H1 (cell line): ENCODE data around the gene GNAI1. TPM values are rescaled to one million over a fixed set of nuclear protein-coding genes. Genes with fewer than 3 reads are reported as not detected.

Source experiments
- CTCF ChIA-PET: fragments of 300-600 bp; sonication (Branson Sonifier 250); formaldehyde crosslinking; loops from one replicate; lab custom pipeline; 2021; ENCODE audit not compliant: partially characterized antibody; lab: Charles Lee
- POLR2A ChIA-PET: fragments of 300-600 bp; sonication (Branson Sonifier 250); formaldehyde crosslinking; loops from one replicate; lab custom pipeline; 2021; ENCODE audit warnings: inconsistent platforms; ENCODE audit not compliant: partially characterized antibody; lab: Charles Lee
- DNase-seq, 2 experiments: peaks; one replicate each; pipeline versions ENCODE4 v3.0.0 to v3.0.0-alpha.2; 2010 to 2022; ENCODE audit warnings: low spot score in 2 of 2, low read depth in 1 of 2, mixed read lengths in 1 of 2
- FAIRE-seq: peaks from 2 replicates; lab custom pipeline; 2011; peaks lifted over from hg19 to GRCh38; lab: Jason Lieb, UNC
- H2AFZ ChIP-seq: 2 replicates; pipeline ENCODE4 v1.8.1; 2012; ENCODE audit warnings: low read length, inconsistent platforms
- H2AK5ac ChIP-seq: 2 replicates; pipeline ENCODE4 v1.6.1; 2013; ENCODE audit warnings: low read depth, low read length
- H2BK120ac ChIP-seq: replicated peaks from 2 replicates; pipeline ENCODE3; 2013; ENCODE audit warnings: low read depth, low read length, inconsistent platforms
- H2BK12ac ChIP-seq: 2 replicates; pipeline ENCODE4 v1.6.1; 2013; ENCODE audit warnings: low read depth, low read length
- H2BK15ac ChIP-seq: 2 replicates; pipeline ENCODE4 v1.6.1; 2013; ENCODE audit warnings: low read length
- H2BK20ac ChIP-seq: 2 replicates; pipeline ENCODE4 v1.6.1; 2013; ENCODE audit warnings: low read length
- H2BK5ac ChIP-seq: 2 replicates; pipeline ENCODE4 v1.6.1; 2013; ENCODE audit warnings: low read depth, low read length
- H3K14ac ChIP-seq: 2 replicates; pipeline ENCODE4 v1.6.1; 2013; ENCODE audit warnings: inconsistent platforms; ENCODE audit not compliant: insufficient read length
- H3K18ac ChIP-seq: 2 replicates; pipeline ENCODE4 v1.6.1; 2013; ENCODE audit warnings: low read length; ENCODE audit errors: extremely low read depth
- H3K23ac ChIP-seq: 2 replicates; pipeline ENCODE4 v1.6.1; 2013; ENCODE audit warnings: inconsistent platforms; ENCODE audit not compliant: insufficient read length
- H3K23me2 ChIP-seq: 2 replicates; pipeline ENCODE4 v1.6.1; 2013; ENCODE audit warnings: low read depth, low read length
- H3K27ac ChIP-seq: 2 replicates; pipeline ENCODE4 v1.6.1; 2011; ENCODE audit warnings: low read depth, low read length, inconsistent platforms
- H3K27me3 ChIP-seq, 4 experiments: replicated peaks in 1 of 4; 1 replicate in 1 of 4; 2 replicates in 3 of 4; pipeline versions ENCODE4 v1.6.1 to v1.8.1; 2011 to 2013; ENCODE audit warnings: low read length in 3 of 4, mild to moderate bottlenecking in 3 of 4, inconsistent platforms in 2 of 4, mixed read lengths in 2 of 4, moderate library complexity in 1 of 4; ENCODE audit not compliant: control insufficient read depth in 3 of 4, insufficient read depth in 3 of 4; ENCODE audit errors: extremely low read depth in 1 of 4
- H3K36me3 ChIP-seq, 4 experiments: 2 replicates each; pipeline versions ENCODE4 v1.6.1 to v1.8.1; 2011 to 2013; ENCODE audit warnings: mild to moderate bottlenecking in 4 of 4, low read length in 3 of 4, moderate library complexity in 2 of 4, control low read depth in 1 of 4, inconsistent platforms in 1 of 4; ENCODE audit not compliant: insufficient read depth in 4 of 4, control insufficient read depth in 2 of 4
- H3K4ac ChIP-seq: replicated peaks from 2 replicates; pipeline ENCODE3; 2013; ENCODE audit warnings: low read length, low read depth, mixed read lengths, inconsistent platforms; ENCODE audit not compliant: insufficient read length
- H3K4me1 ChIP-seq, 4 experiments: replicated peaks in 1 of 4; 1 replicate in 1 of 4; 2 replicates in 3 of 4; pipeline versions ENCODE4 v1.6.1 to v1.8.1; 2011 to 2013; ENCODE audit warnings: low read length in 3 of 4, inconsistent platforms in 2 of 4, mixed read lengths in 1 of 4; ENCODE audit not compliant: insufficient read depth in 4 of 4, control insufficient read depth in 3 of 4
- H3K4me2 ChIP-seq, 2 experiments: 2 replicates each; pipeline versions ENCODE4 v1.6.1 to v1.8.1; 2011 to 2013; ENCODE audit warnings: low read depth in 2 of 2, low read length in 2 of 2, control low read depth in 1 of 2, inconsistent platforms in 1 of 2, mild to moderate bottlenecking in 1 of 2; ENCODE audit not compliant: insufficient read depth in 1 of 2
- H3K4me3 ChIP-seq, 4 experiments: fragments of 200-600, 300-600 bp in 1 of 4; sonication (generic), shearing (Covaris generic), sonication (Bioruptor Twin) in 1 of 4; 2 replicates each; pipeline versions ENCODE4 v1.5.1 to v1.8.1; 2011 to 2016; ENCODE audit warnings: low read length in 4 of 4, low read depth in 3 of 4, control low read depth in 2 of 4, inconsistent platforms in 2 of 4, mild to moderate bottlenecking in 2 of 4, mixed read lengths in 1 of 4, moderate library complexity in 1 of 4; ENCODE audit not compliant: insufficient read depth in 2 of 4; ENCODE audit errors: extremely low read depth in 1 of 4
- H3K56ac ChIP-seq: replicated peaks from 2 replicates; pipeline ENCODE3; 2013; ENCODE audit warnings: low read depth, mild to moderate bottlenecking, mixed read lengths, low read length, inconsistent platforms; ENCODE audit not compliant: insufficient read length
- H3K79me1 ChIP-seq: 2 replicates; pipeline ENCODE4 v1.6.1; 2013; ENCODE audit warnings: low read depth, low read length, control low read depth
- H3K79me2 ChIP-seq, 2 experiments: 2 replicates each; pipeline versions ENCODE4 v1.6.1 to v1.8.1; 2012 to 2013; ENCODE audit warnings: low read length in 2 of 2, mild to moderate bottlenecking in 2 of 2, inconsistent platforms in 1 of 2; ENCODE audit not compliant: insufficient read depth in 2 of 2, control insufficient read depth in 1 of 2
- H3K9ac ChIP-seq, 4 experiments: replicated peaks in 1 of 4; 1 replicate in 1 of 4; 2 replicates in 3 of 4; pipeline versions ENCODE4 v1.6.1 to v1.8.1; 2011 to 2013; ENCODE audit warnings: low read depth in 3 of 4, low read length in 3 of 4, control low read depth in 2 of 4, mild to moderate bottlenecking in 2 of 4, moderate library complexity in 2 of 4, inconsistent platforms in 1 of 4; ENCODE audit errors: extremely low read depth in 1 of 4
- H3K9me3 ChIP-seq, 2 experiments: 2 replicates each; pipeline versions ENCODE4 v1.6.1 to v1.8.1; 2012 to 2013; ENCODE audit warnings: mild to moderate bottlenecking in 2 of 2, moderate library complexity in 2 of 2, control low read depth in 1 of 2, inconsistent platforms in 1 of 2, low read depth in 1 of 2, low read length in 1 of 2, mixed read lengths in 1 of 2; ENCODE audit not compliant: insufficient read depth in 2 of 2
- H4K20me1 ChIP-seq, 2 experiments: replicated peaks in 1 of 2; 2 replicates each; pipeline versions ENCODE3 to v1.8.1; 2011 to 2013; ENCODE audit warnings: inconsistent platforms in 2 of 2, low read length in 2 of 2, mild to moderate bottlenecking in 1 of 2; ENCODE audit not compliant: insufficient read depth in 2 of 2, control insufficient read depth in 1 of 2
- H4K5ac ChIP-seq: 2 replicates; pipeline ENCODE4 v1.6.1; 2013; ENCODE audit warnings: low read length, low read depth, mixed read lengths, inconsistent platforms; ENCODE audit not compliant: insufficient read length
- H4K8ac ChIP-seq: 2 replicates; pipeline ENCODE4 v1.8.0; 2013; ENCODE audit warnings: mild to moderate bottlenecking, moderate library complexity, low read length, inconsistent platforms; ENCODE audit not compliant: insufficient read depth; ENCODE audit errors: extremely low read depth
- H4K91ac ChIP-seq: replicated peaks from 2 replicates; pipeline ENCODE3; 2013; ENCODE audit warnings: low read length, mixed read lengths, inconsistent platforms; ENCODE audit not compliant: insufficient read length
- BACH1 ChIP-seq: IDR thresholded peaks from 2 replicates; pipeline ENCODE4 v1.6.1; 2012; ENCODE audit warnings: low read length, improper control_type of control experiment
- BCL11A ChIP-seq, 2 experiments: IDR thresholded peaks; one replicate each; pipeline ENCODE4 v1.6.1; 2011; ENCODE audit warnings: low read depth in 2 of 2, low read length in 2 of 2, mild to moderate bottlenecking in 2 of 2
- BRCA1 ChIP-seq: IDR thresholded peaks from 2 replicates; pipeline ENCODE4 v1.6.1; 2012; ENCODE audit warnings: low read depth, low read length, improper control_type of control experiment
- CHD1 ChIP-seq: IDR thresholded peaks from 2 replicates; pipeline ENCODE4 v1.6.1; 2012; ENCODE audit warnings: low read depth, low read length, improper control_type of control experiment
- CHD2 ChIP-seq: IDR thresholded peaks from 2 replicates; pipeline ENCODE4 v1.6.1; 2012; ENCODE audit warnings: low read length, improper control_type of control experiment
- CREB1 ChIP-seq: IDR thresholded peaks from 2 replicates; pipeline ENCODE4 v1.6.1; 2012; ENCODE audit warnings: inconsistent platforms
- HDAC6 ChIP-seq: IDR thresholded peaks from one replicate; pipeline ENCODE4 v1.7.1; 2012; ENCODE audit warnings: low read depth, mild to moderate bottlenecking, inconsistent platforms, low read length, moderate library complexity
- POLR2AphosphoS5 ChIP-seq: IDR thresholded peaks from 2 replicates; pipeline ENCODE4 v1.6.1; 2011; ENCODE audit warnings: low read depth, low read length
- RBBP5 ChIP-seq: IDR thresholded peaks from 2 replicates; pipeline ENCODE4 v1.7.1; 2012; ENCODE audit warnings: low read depth, mild to moderate bottlenecking, inconsistent platforms, low read length, moderate library complexity, borderline replicate concordance
- SP2 ChIP-seq: IDR thresholded peaks from 2 replicates; pipeline ENCODE4 v1.6.1; 2012; ENCODE audit warnings: mild to moderate bottlenecking, low read length, inconsistent platforms
- TAF7 ChIP-seq: optimal IDR thresholded peaks from 2 replicates; pipeline ENCODE3; 2011; ENCODE audit warnings: low read depth, mild to moderate bottlenecking, inconsistent platforms, low read length, moderate library complexity, borderline replicate concordance
- ZNF274 ChIP-seq: IDR thresholded peaks from 2 replicates; pipeline ENCODE4 v1.7.0; 2012; ENCODE audit warnings: low read length, borderline replicate concordance; ENCODE audit errors: extremely low read depth
- WGBS, 2 experiments: shearing (Covaris generic) in 1 of 2; methylation state at CpG; one replicate each; pipeline versions ENCODE4 v1.1.6 to v1.1.7; 2013 to 2015; ENCODE audit warnings: low lambda C conversion rate in 2 of 2, mixed read lengths in 2 of 2, inconsistent platforms in 1 of 2, low coverage in 1 of 2, missing lambda C conversion rate in 1 of 2; ENCODE audit not compliant: insufficient replicate concordance in 2 of 2, insufficient coverage in 1 of 2, insufficient read length in 1 of 2; ENCODE audit errors: extremely low coverage in 1 of 2, missing lambda C conversion rate in 1 of 2; 5-methylcytosine and 5-hydroxymethylcytosine counted together
- polyA plus RNA-seq, 7 experiments: library from polyadenylated mRNA; depleted of rRNA in 3 of 7; stranded (reverse) in 5 of 7; unstranded in 2 of 7; fragments of >200 nt in 5 of 7; fragments of 200-250 nt in 2 of 7; gene quantifications; 1 replicate in 5 of 7; 2 replicates in 1 of 7; 4 replicates in 1 of 7; pipeline versions ENCODE4 v1.2.1 to v1.2.3, GENCODE V29; 2011 to 2013; ENCODE audit warnings: missing spikeins in 2 of 7, mixed read lengths in 2 of 7
- total RNA-seq: library from RNA; stranded (reverse); fragmentation: NEBNext Ultra II Directional; extraction: Animal tissue kit (Norgen Biotek cat#: 25700); gene quantifications from 2 replicates; pipeline ENCODE4 v1.2.1, GENCODE V29; 2021
- TF ChIP-seq, protein P1 (sequence below): IDR thresholded peaks from 2 replicates; pipeline ENCODE4 v1.6.1; 2011; ENCODE audit warnings: low read length, improper control_type of control experiment

The GNAI1 gene
- total and polyA plus RNA-seq, 2 of the 8 experiments (the other 6 are each of a cell fraction or from before 2014, with no cell fraction given) = 8.0 to 29.5 TPM

DNA sequence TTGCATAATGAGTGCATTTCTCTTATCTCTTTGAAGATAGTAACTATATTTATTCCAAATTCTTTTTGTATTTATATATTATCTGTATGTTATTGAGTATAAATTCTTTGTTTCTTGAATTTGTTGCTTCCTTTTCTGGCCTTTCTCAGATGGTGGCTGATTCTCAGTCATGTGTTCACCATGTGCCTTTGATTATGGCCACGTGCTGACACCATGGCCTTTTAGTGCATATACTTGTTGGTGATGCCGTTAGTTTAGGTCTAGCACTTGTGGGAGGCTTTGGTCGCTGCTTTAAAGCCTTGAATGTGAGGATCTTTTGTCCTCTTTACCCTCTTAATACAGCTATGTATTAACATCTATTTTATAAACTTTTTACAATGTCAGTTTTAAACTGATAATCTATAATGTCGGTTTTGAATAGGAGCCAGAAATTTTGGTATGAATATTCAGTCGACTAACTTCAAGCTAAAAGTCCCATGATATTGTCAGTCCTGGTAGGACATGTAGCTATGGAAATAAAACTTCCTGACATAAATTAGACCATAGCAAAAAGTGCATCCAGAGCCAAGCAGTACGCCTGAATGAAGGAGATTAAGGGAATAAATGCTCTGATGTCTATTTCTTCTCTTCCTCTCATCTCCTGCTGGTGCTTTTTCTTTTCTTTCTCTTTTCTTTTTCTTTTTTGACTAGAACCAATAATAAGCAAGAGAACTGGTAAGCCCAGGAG, 130.3 kb downstream of the GNAI1 start:
- Histone ChIP-seq H2BK15ac (no peak overlapping the region), H3K4ac (no peak overlapping the region), H3K18ac (no peak overlapping the region), H4K5ac (no peak overlapping the region), H2BK20ac (no peak overlapping the region), H3K23me2 (no peaks in the 10 kb centered on the region), H3K23ac (no peak overlapping the region), H3K4me1 (peaks cover 0 to 3% (median 0%) of the 10 kb centered on the region in 4 experiments; a peak in 1 of 7 replicates), H3K79me2 (no peaks in the 10 kb centered on the region), H2AK5ac (no peak overlapping the region), H4K91ac (no peak overlapping the region), H3K4me2 (no peak overlapping the region), H2BK120ac (no peak overlapping the region), H3K9me3 (no peaks in the 10 kb centered on the region), H2AFZ (no peak overlapping the region), H4K8ac (no peak overlapping the region), H3K27ac (no peak overlapping the region), H3K79me1 (no peaks in the 10 kb centered on the region), H3K36me3 (no peaks in the 10 kb centered on the region), H3K27me3 (no peaks in the 10 kb centered on the region), H4K20me1 (no peaks in the 10 kb centered on the region), H3K9ac (no peak overlapping the region), H3K14ac (no peak overlapping the region), H2BK12ac (no peak overlapping the region), H3K56ac (no peak overlapping the region), H2BK5ac (no peak overlapping the region), H3K4me3 (no peak overlapping the region)
- WGBS, 2 experiments = 95% methylated on average over 6 of the region's 6 CpGs; no CpG with 5 or more reads in 1 of the 2 experiments
- CTCF ChIA-PET = interaction anchor here (1.3 kb wide), 1 partner anchor 12 kb away, joined by 7 read pairs; no protein-coding TSS in a partner anchor
- FAIRE-seq (no peak), DNase-seq (no peak)
- POLR2A ChIA-PET = no interaction called here
- TF ChIP-seq CREB1 (no peak), BRCA1 (no peak), CHD2 (no peak), POLR2AphosphoS5 (no peak), ZNF274 (no peak), BCL11A (IDR thresholded peaks at IDR 0.05; ENCODE audit: low read depth in 2 of 2, low read length in 2 of 2) (no peak), BACH1 (no peak), CHD1 (no peak), RBBP5 (no peak), TAF7 (no peak), HDAC6 (no peak), SP2 (no peak)
- TF ChIP-seq, protein P1, sequence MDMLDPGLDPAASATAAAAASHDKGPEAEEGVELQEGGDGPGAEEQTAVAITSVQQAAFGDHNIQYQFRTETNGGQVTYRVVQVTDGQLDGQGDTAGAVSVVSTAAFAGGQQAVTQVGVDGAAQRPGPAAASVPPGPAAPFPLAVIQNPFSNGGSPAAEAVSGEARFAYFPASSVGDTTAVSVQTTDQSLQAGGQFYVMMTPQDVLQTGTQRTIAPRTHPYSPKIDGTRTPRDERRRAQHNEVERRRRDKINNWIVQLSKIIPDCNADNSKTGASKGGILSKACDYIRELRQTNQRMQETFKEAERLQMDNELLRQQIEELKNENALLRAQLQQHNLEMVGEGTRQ = no peak
